CD4-positive, CD25-positive, alpha-beta regulatory T cell (primary cell): ENCODE measurements around the gene KLF13. TPM values are rescaled to one million over a fixed set of nuclear protein-coding genes. Genes with fewer than 3 reads are reported as not detected.
"Not testable (repeated sequence)": the region's sequence is repeated elsewhere in the genome, so short reads cannot be mapped to it uniquely, and the experiment has no call there.

Experiments
- ATAC-seq, 2 donors: fragments of 150-1000 bp; cut with Tn5 transposase; one replicate each; pipeline ENCODE4 v1.10.0; 2021; ENCODE audit warnings: low read depth in 2 of 2, moderate number of reproducible peaks in 2 of 2, moderate library complexity in 1 of 2
- DNase-seq, 3 donors: peaks; one replicate each; pipeline versions ENCODE4 v3.0.0 to v3.0.0-alpha.2; 2012 to 2022; ENCODE audit warnings: mixed read lengths in 1 of 3
- H3K27ac ChIP-seq: one replicate; pipeline ENCODE4 v1.7.0; 2013; ENCODE audit warnings: mild to moderate bottlenecking, low read length; ENCODE audit not compliant: insufficient read depth, poor library complexity, severe bottlenecking
- H3K27me3 ChIP-seq: one replicate; pipeline ENCODE4 v1.7.0; 2013; ENCODE audit warnings: low read length; ENCODE audit not compliant: control insufficient read depth, insufficient read depth
- H3K36me3 ChIP-seq: one replicate; pipeline ENCODE4 v1.7.0; 2013; ENCODE audit warnings: mild to moderate bottlenecking, low read length, moderate library complexity; ENCODE audit not compliant: control insufficient read depth, insufficient read depth
- H3K4me1 ChIP-seq: 2 replicates; pipeline ENCODE4 v1.7.0; 2013; ENCODE audit warnings: mild to moderate bottlenecking, low read length; ENCODE audit not compliant: insufficient read depth, control insufficient read depth, poor library complexity, severe bottlenecking
- H3K4me3 ChIP-seq: one replicate; pipeline ENCODE4 v1.7.0; 2013; ENCODE audit warnings: low read depth, mild to moderate bottlenecking, low read length, moderate library complexity
- H3K9me3 ChIP-seq, 2 experiments: 1 replicate in 1 of 2; 2 replicates in 1 of 2; pipeline ENCODE4 v1.7.0; 2013; ENCODE audit warnings: low read length in 2 of 2, mild to moderate bottlenecking in 1 of 2, moderate library complexity in 1 of 2; ENCODE audit not compliant: control insufficient read depth in 2 of 2
- H3K27ac Mint-ChIP-seq, 3 donors: one replicate each; pipeline ENCODE4 v1.8.0; 2020 to 2022; ENCODE audit warnings: mild to moderate bottlenecking in 3 of 3, mixed read lengths in 3 of 3, moderate library complexity in 2 of 3
- H3K27me3 Mint-ChIP-seq: one replicate; pipeline ENCODE4 v1.8.0; 2022; ENCODE audit warnings: mild to moderate bottlenecking, mixed read lengths
- H3K36me3 Mint-ChIP-seq: one replicate; pipeline ENCODE4 v1.8.0; 2020; ENCODE audit warnings: mixed read lengths
- H3K4me1 Mint-ChIP-seq, 4 donors: one replicate each; pipeline ENCODE4 v1.8.0; 2020 to 2022; ENCODE audit warnings: mixed read lengths in 4 of 4, mild to moderate bottlenecking in 1 of 4
- H3K4me3 Mint-ChIP-seq, 4 donors: one replicate each; pipeline ENCODE4 v1.8.0; 2020 to 2022; ENCODE audit warnings: mild to moderate bottlenecking in 4 of 4, mixed read lengths in 4 of 4, moderate library complexity in 3 of 4
- H3K9me3 Mint-ChIP-seq, 7 donors: one replicate each; pipeline ENCODE4 v1.8.0; 2020 to 2022; ENCODE audit warnings: mixed read lengths in 7 of 7, mild to moderate bottlenecking in 3 of 7, moderate library complexity in 2 of 7
- polyA plus RNA-seq, 4 donors: library from polyadenylated mRNA; unstranded; fragments of 300-500 nt; fragmentation: Illumina TruSeq; gene quantifications; one replicate each; pipeline ENCODE4 v1.2.3, GENCODE V29; 2021
- total RNA-seq: library from RNA; stranded (reverse); gene quantifications from one replicate; pipeline ENCODE4 v1.2.3, GENCODE V29; 2022

Gene KLF13
- total and polyA plus RNA-seq, 5 donors from 2014 or later = 36.3 to 227 (median 50.4) TPM

DNA sequence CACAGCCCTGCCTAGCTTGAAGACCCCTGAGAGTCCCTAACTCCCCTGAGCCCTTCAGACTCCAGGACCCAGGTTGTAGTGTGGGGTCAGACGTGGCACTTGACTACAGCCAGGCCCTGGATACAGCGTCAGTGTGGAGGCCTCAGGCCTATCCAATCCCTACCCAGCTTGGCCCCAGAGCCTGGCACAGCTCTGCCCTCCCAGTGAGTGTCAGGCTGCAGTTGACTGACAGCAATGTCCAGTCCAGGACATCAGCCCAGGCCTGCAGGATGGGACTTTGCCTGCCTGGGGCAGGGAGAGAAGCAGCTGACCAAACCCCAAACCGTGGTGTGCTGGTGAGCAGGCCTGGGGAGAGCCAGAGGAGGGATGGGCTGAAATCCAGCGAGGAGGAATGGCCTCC lies 27.3 kb downstream of the KLF13 start:
- Histone ChIP-seq H3K27ac (peak overlapping the region; percentile 98), H3K36me3 (peaks cover 21% of the 10 kb centered on the region), H3K4me3 (peak overlapping the region; percentile 61), H3K4me1 (peaks cover 100% of the 10 kb centered on the region), H3K27me3 (no peaks in the 10 kb centered on the region), H3K9me3 (no peaks in the 10 kb centered on the region)
- H3K27ac Mint-ChIP-seq = peak overlapping the region; percentile 98 to 99 (median 98)
- peaks cover 0 to 2% (median 0%) of the 10 kb centered on the region in 7 donors for H3K9me3 Mint-ChIP-seq
- H3K27me3 Mint-ChIP-seq = no peaks in the 10 kb centered on the region
- peak overlapping the region in 3 of 4 donors; percentile 76 to 84 (median 83) for H3K4me3 Mint-ChIP-seq
- H3K36me3 Mint-ChIP-seq = peaks cover 37% of the 10 kb centered on the region
- H3K4me1 Mint-ChIP-seq = peaks cover 23 to 100% (median 79%) of the 10 kb centered on the region in 4 donors
- DNase-seq = no peak
- no peak for ATAC-seq

GRCh38 chr15:31356097-31356496 lies 29.5 kb downstream of the KLF13 start:
- Histone ChIP-seq H3K4me3 (peak overlapping the region; percentile 65), H3K27ac (peak overlapping the region; percentile 98), H3K36me3 (peaks cover 15% of the 10 kb centered on the region), H3K4me1 (peaks cover 100% of the 10 kb centered on the region)
- Mint-ChIP-seq H3K36me3 (peaks cover 34% of the 10 kb centered on the region), H3K4me1 (peaks cover 21 to 100% (median 71%) of the 10 kb centered on the region in 4 donors), H3K4me3 (peak overlapping the region; percentile 83 to 94 (median 88)), H3K27ac (peak overlapping the region; percentile 92 to 99 (median 94))
- not testable (repeated sequence) for H3K27me3 ChIP-seq, ATAC-seq, H3K9me3 Mint-ChIP-seq, H3K27me3 Mint-ChIP-seq, DNase-seq, H3K9me3 ChIP-seq

DNA sequence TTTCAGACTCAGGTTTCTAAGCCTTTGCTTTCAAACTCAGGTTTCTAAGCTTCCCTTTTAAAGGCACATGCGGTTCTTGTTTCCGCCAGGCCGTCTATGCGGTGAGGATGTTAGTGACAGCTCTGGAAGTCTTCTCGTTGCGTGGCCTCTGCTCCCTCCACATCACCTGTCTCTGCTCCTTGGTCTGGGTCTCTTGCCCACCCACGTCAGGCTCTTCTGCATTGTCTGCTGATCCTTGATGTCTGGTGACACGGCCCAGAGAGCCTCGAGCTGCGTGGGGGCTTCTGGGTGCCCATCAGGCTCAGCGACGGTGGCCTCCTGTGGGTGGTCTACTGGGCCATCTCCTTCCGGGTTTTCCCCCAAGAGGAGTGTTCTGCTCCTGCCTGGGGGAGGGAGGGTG lies 30.5 kb downstream of the KLF13 start:
- H3K4me3 Mint-ChIP-seq = peak overlapping the region; percentile 83 to 94 (median 88)
- peaks cover 0 to 2% (median 0%) of the 10 kb centered on the region in 7 donors for H3K9me3 Mint-ChIP-seq
- H3K27me3 Mint-ChIP-seq = no peaks in the 10 kb centered on the region
- peak in 1 of 3 donors; percentile 67 for DNase-seq
- Histone ChIP-seq H3K36me3 (peaks cover 15% of the 10 kb centered on the region), H3K27me3 (no peaks in the 10 kb centered on the region), H3K4me3 (peak overlapping the region; percentile 65), H3K27ac (peak overlapping the region; percentile 98), H3K9me3 (no peaks in the 10 kb centered on the region), H3K4me1 (peaks cover 100% of the 10 kb centered on the region)
- peaks cover 18 to 100% (median 73%) of the 10 kb centered on the region in 4 donors for H3K4me1 Mint-ChIP-seq
- no peak for ATAC-seq
- H3K27ac Mint-ChIP-seq = peak overlapping the region; percentile 92 to 99 (median 94)
- H3K36me3 Mint-ChIP-seq = peaks cover 34% of the 10 kb centered on the region

DNA sequence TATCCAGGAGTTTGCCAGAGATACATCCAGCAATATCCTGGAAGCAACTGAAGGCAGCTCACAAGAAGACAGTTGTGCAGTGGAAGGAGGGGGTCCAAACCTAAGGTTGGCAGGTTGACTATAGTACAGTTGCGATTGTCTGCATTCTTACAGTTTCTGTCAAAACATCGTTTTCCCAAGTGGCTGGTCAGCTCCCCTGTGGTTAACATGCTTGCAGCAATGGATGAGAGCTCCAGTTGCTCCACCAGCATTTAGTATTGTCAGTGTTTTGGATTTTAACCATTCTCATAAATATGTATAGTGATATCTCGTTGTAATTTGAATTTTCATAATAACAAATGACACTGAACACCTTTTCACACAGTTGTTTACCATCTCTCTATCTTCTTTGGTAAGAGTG lies 31.5 kb downstream of the KLF13 start:
- H3K27ac Mint-ChIP-seq = peak overlapping the region; percentile 92 to 99 (median 94)
- H3K36me3 ChIP-seq = peaks cover 15% of the 10 kb centered on the region
- no peaks in the 10 kb centered on the region for H3K9me3 ChIP-seq
- peak overlapping the region; percentile 83 to 94 (median 88) for H3K4me3 Mint-ChIP-seq
- H3K27ac ChIP-seq = peak overlapping the region; percentile 98
- H3K36me3 Mint-ChIP-seq = peaks cover 34% of the 10 kb centered on the region
- peaks cover 0 to 2% (median 0%) of the 10 kb centered on the region in 7 donors for H3K9me3 Mint-ChIP-seq
- ATAC-seq = no peak
- no peak for DNase-seq
- peaks cover 16 to 100% (median 75%) of the 10 kb centered on the region in 4 donors for H3K4me1 Mint-ChIP-seq
- peak overlapping the region; percentile 65 for H3K4me3 ChIP-seq
- peaks cover 100% of the 10 kb centered on the region for H3K4me1 ChIP-seq
- no peaks in the 10 kb centered on the region for H3K27me3 ChIP-seq
- H3K27me3 Mint-ChIP-seq = no peaks in the 10 kb centered on the region

GRCh38 chr15:31358957-31359701 lies 32.5 kb downstream of the KLF13 start:
- peak overlapping the region; percentile 83 to 94 (median 88) for H3K4me3 Mint-ChIP-seq
- peak overlapping the region; percentile 65 for H3K4me3 ChIP-seq
- no peaks in the 10 kb centered on the region for H3K27me3 ChIP-seq
- DNase-seq = no peak
- peaks cover 15% of the 10 kb centered on the region for H3K36me3 ChIP-seq
- peak overlapping the region; percentile 92 to 99 (median 94) for H3K27ac Mint-ChIP-seq
- H3K27ac ChIP-seq = peak overlapping the region; percentile 98
- H3K9me3 Mint-ChIP-seq = peaks cover 0 to 2% (median 0%) of the 10 kb centered on the region in 7 donors
- ATAC-seq = no peak
- no peaks in the 10 kb centered on the region for H3K27me3 Mint-ChIP-seq
- H3K36me3 Mint-ChIP-seq = peaks cover 38% of the 10 kb centered on the region
- peaks cover 11 to 100% (median 80%) of the 10 kb centered on the region in 4 donors for H3K4me1 Mint-ChIP-seq
- H3K9me3 ChIP-seq = no peaks in the 10 kb centered on the region
- peaks cover 100% of the 10 kb centered on the region for H3K4me1 ChIP-seq

DNA sequence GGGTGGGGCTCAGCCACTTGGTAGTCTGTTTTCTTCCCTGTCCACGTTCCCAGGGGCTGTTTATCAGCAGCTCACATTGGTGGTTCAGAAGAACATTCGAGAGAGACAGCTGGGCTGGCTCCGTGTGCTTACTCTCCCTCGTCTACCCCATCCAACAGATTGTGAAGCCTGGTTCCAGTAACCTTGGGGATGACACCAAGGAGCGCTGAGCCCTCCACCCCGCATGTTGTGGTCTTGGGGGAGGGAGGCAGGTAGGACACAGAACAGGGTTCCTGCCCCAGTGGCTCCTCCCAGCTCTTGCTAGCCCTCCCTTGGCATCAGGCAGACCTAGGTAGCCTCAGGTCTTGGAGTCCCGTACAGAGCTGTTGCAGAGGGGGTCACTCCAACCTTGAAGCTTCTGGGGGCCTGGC lies 33.1 kb downstream of the KLF13 start:
- peaks cover 10 to 100% (median 84%) of the 10 kb centered on the region in 4 donors for H3K4me1 Mint-ChIP-seq
- H3K36me3 Mint-ChIP-seq = peaks cover 37% of the 10 kb centered on the region
- H3K4me3 Mint-ChIP-seq = peak overlapping the region; percentile 79 to 89 (median 85)
- peaks cover 15% of the 10 kb centered on the region for H3K36me3 ChIP-seq
- DNase-seq (peak in 1 of 3 donors; percentile 43), ATAC-seq (no peak)
- H3K9me3 ChIP-seq = no peaks in the 10 kb centered on the region
- peak overlapping the region; percentile 98 for H3K27ac ChIP-seq
- no peaks in the 10 kb centered on the region for H3K27me3 Mint-ChIP-seq
- peaks cover 0 to 2% (median 0%) of the 10 kb centered on the region in 7 donors for H3K9me3 Mint-ChIP-seq
- H3K27me3 ChIP-seq = no peaks in the 10 kb centered on the region
- peak overlapping the region; percentile 92 to 99 (median 94) for H3K27ac Mint-ChIP-seq
- H3K4me3 ChIP-seq = peak overlapping the region; percentile 65
- peaks cover 100% of the 10 kb centered on the region for H3K4me1 ChIP-seq

GRCh38 chr15:31360158-31360561 lies 33.5 kb downstream of the KLF13 start:
- Histone ChIP-seq H3K36me3 (peaks cover 11% of the 10 kb centered on the region), H3K9me3 (no peaks in the 10 kb centered on the region), H3K4me3 (peak overlapping the region; percentile 65), H3K27ac (peak overlapping the region; percentile 98), H3K27me3 (no peaks in the 10 kb centered on the region), H3K4me1 (peaks cover 100% of the 10 kb centered on the region)
- Mint-ChIP-seq H3K9me3 (peaks cover 0 to 2% (median 0%) of the 10 kb centered on the region in 7 donors), H3K36me3 (peaks cover 33% of the 10 kb centered on the region), H3K27me3 (no peaks in the 10 kb centered on the region), H3K4me1 (peaks cover 6 to 100% (median 82%) of the 10 kb centered on the region in 4 donors), H3K27ac (peak overlapping the region; percentile 92 to 99 (median 94)), H3K4me3 (peak overlapping the region; percentile 79 to 89 (median 85))
- no peak for ATAC-seq
- DNase-seq = peak in 1 of 3 donors; percentile 42
